ENCODE measurements around the gene TSR1. TPM values are rescaled to one million over a fixed set of nuclear protein-coding genes. Genes with fewer than 3 reads are reported as not detected.

Gene TSR1
- total RNA-seq = 75.9 and 78.3 TPM in 2 replicates

DNA sequence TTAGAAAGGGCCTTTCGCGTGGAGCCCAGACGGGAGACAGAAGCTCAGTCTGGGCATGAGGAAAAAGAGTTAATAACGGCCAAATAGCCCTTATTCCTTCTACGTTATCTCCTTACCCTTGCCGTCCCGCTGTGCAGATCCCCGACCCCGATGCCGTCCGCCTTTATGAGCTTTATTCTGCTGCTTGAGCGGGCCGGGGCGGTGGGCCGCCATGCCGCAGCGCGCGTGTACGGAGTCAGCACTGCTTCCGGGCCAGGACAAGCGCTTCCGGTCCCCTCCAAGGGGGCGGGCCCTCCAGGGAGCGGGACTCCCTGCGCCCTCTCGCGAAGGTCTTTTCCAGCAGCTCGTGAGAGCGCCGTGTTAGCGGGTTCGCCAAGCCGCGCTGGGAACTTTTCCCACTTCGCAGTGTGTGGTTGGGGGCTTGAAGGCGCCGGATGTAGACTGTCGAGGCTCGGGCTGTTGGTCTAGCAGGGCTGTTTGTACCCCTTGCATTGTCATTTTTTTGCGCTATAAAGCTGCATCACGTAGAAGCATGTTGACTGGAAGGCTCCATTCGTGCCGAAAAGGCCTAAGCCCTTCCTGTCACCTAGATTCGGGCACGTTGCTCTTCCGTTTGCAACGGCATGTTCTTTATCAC lies at the start of gene TSR1:
TSS of gene TSR1 (minus strand) at position 243 of the 637 bp plus-strand sequence. CDS start at position 213, 30 bp downstream.
- intact Hi-C loops (cut with micrococcal nuclease) = loop anchor here (2.0 kb wide), 2 partner anchors 56 to 282 kb away; partner anchors contain the start of gene HIC1
- H3K4me1 Mint-ChIP-seq (ENCODE audit: low read depth) = peaks cover 21% of the 10 kb centered on the region
- no peaks in the 10 kb centered on the region for H3K27me3 Mint-ChIP-seq (ENCODE audit: low read depth)
- H3K27ac Mint-ChIP-seq = peak within 1 kb of the TSS; percentile 97
- H3K9me3 Mint-ChIP-seq = no peaks in the 10 kb centered on the region
- peak; percentile 88 for DNase-seq (ENCODE audit: low spot score)
- H3K4me3 Mint-ChIP-seq (ENCODE audit: low read depth) = peak within 1 kb of the TSS; percentile 100
- H3K36me3 Mint-ChIP-seq (ENCODE audit: low read depth) = peaks cover 2% of the 10 kb centered on the region

DNA sequence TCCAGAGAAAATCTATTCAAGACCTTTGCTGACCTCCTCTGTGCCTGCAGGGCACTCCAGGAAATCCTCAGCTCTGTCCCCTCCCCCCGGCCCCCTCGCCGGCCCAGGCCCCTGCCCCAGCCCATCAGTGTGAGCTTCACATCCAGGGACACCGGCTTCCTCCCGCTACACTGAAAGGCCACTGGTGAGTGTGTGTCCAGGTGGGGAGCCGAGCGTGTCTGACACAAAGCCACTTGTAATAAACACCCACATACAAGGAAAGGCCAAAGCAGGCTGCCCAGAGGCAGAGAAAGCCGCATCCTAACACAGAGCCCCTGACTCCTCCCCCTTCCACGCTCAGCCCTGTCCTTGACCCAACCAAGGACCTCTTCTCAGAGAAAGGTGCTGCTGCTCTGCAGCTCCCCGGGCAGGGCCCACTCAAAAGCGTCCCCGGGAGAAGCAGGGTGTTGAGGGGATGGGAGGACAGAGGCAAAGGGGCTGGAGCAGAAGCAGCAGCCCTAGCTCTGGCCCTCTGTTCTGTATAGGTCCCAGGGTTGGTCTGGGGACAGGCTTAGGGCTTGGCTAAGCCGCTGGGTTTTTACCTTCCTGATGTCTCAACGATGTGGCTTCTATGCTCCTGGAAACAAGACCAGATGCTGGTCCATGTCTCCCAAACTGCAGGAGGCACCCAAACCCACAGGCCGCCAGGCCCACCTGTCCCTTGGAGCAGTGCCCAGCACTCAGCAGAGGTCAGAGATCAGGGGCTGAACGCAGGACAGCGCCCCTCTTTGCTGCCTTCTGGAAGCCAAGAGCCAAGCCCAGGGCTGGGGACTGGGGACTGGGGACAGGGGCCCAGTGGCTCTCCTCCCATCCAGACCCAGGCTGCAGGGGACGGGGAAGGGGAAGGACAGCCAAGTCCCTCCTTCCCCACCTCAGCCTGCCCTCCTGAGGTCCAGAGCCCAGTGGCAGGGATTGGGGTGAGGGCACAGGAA lies 49.3 kb upstream of the TSR1 start:
- Mint-ChIP-seq H3K27ac (no peak overlapping the region), H3K9me3 (no peaks in the 10 kb centered on the region), H3K4me1 (ENCODE audit: low read depth) (peaks cover 11% of the 10 kb centered on the region), H3K36me3 (ENCODE audit: low read depth) (peaks cover 31% of the 10 kb centered on the region), H3K27me3 (ENCODE audit: low read depth) (no peaks in the 10 kb centered on the region), H3K4me3 (ENCODE audit: low read depth) (no peak overlapping the region)
- DNase-seq (ENCODE audit: low spot score) = no peak
- intact Hi-C loops (cut with micrococcal nuclease) = no loop called here

DNA sequence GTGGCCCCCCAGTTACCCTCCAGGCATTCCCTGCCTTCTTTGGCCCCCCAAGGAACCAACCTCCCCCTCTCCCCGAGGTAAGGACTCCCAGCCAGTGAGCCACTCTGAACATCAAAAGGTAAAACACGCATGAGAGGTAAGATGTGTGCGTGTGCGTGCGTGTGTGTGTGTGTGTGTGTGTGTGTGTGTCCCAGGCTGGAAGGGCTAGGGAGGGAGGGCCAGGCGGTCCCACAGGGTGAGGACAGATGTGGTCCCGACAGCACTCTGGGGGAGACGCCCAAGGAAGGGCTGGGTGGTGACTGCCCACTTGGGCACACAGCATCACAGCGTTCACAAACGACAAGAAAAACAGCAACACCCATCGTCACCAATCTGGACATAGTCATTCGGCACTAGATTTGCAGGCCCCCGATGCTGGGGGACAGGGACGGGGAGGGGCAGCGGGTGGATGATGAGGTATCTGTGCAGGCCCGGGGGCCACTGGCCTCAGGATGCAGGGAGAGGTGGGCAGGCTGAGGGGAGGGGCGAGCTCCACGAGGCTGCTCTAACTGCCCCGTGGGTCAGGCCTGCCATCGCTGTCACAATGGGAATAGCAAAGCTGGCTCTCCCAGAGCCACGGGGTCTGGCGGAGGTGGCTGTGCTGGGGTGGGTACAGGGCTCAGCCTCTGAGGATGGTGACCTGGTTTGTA lies 48.3 kb upstream of the TSR1 start:
- Mint-ChIP-seq H3K4me1 (ENCODE audit: low read depth) (peaks cover 10% of the 10 kb centered on the region), H3K4me3 (ENCODE audit: low read depth) (no peak overlapping the region), H3K27ac (no peak overlapping the region), H3K9me3 (no peaks in the 10 kb centered on the region), H3K27me3 (ENCODE audit: low read depth) (no peaks in the 10 kb centered on the region), H3K36me3 (ENCODE audit: low read depth) (peaks cover 25% of the 10 kb centered on the region)
- DNase-seq (ENCODE audit: low spot score) = no peak
- intact Hi-C loops (cut with micrococcal nuclease) = no loop called here

DNA sequence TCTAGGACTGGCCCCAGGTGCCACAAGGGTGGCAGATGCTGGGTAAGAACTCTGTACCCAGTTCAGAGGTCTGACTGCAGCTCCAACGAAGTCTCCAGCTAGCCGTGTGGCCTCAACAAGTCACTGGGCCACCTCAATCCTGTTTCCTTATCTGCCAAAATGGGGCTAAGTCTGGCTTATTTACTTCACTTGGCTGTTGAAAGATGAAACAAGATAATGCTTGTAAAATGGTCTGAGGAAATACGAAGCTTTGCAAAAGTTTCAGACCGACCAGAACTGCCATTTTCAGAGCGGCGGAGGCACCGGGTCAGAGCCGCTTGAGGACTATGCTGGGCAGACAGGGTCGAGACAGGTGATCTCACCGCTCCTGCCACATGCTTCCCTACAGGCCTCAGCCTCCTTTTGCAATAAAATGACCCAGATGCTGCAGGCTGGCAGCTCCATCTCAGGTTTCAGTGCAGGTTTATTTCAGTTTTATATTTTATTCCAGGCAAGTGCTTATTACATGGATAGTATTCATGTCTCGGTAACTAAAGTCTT lies 47.4 kb upstream of the TSR1 start:
- Mint-ChIP-seq H3K9me3 (no peaks in the 10 kb centered on the region), H3K4me1 (ENCODE audit: low read depth) (peaks cover 5% of the 10 kb centered on the region), H3K27ac (no peak overlapping the region), H3K36me3 (ENCODE audit: low read depth) (peaks cover 17% of the 10 kb centered on the region), H3K4me3 (ENCODE audit: low read depth) (no peak overlapping the region), H3K27me3 (ENCODE audit: low read depth) (no peaks in the 10 kb centered on the region)
- DNase-seq (ENCODE audit: low spot score) = no peak
- intact Hi-C loops (cut with micrococcal nuclease) = no loop called here

DNA sequence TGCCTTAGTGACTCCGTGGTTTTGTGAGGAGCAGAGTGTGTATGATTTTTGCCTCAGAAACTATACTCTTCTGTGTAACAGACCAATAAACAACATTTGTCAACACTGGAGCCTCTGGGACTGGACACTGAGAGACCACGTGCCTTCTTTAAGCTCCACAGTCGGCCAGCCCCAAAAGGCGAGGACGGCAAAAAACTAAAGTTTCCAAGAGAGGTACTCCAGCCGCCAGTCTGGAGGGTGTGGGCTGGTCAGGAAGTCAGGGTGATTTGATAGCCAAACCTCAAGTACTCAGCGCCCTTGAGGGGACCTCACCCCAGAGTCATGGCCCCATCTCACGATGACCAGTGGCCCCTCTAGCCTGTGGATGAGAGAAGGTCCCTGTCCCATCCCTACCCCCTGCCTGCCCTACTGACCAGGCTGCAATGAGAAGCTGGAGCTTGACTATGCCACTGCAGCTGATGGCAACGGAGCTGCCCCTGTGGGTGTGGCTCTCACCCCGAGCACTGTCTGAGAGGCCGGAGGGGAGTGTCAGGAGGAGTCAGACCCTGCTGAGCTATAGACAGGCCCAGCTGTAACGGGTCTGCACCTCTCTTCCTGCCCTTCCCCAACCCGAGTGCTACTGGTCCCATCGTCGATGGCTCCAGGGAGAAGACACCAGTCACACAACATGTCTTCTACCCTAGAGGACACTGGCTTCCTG lies 44.8 kb upstream of the TSR1 start:
- Mint-ChIP-seq H3K4me3 (ENCODE audit: low read depth) (no peak overlapping the region), H3K27ac (no peak overlapping the region), H3K9me3 (no peaks in the 10 kb centered on the region), H3K36me3 (ENCODE audit: low read depth) (peaks cover 7% of the 10 kb centered on the region), H3K27me3 (ENCODE audit: low read depth) (no peaks in the 10 kb centered on the region), H3K4me1 (ENCODE audit: low read depth) (no peaks in the 10 kb centered on the region)
- intact Hi-C loops (cut with micrococcal nuclease) = no loop called here
- no peak for DNase-seq (ENCODE audit: low spot score)

DNA sequence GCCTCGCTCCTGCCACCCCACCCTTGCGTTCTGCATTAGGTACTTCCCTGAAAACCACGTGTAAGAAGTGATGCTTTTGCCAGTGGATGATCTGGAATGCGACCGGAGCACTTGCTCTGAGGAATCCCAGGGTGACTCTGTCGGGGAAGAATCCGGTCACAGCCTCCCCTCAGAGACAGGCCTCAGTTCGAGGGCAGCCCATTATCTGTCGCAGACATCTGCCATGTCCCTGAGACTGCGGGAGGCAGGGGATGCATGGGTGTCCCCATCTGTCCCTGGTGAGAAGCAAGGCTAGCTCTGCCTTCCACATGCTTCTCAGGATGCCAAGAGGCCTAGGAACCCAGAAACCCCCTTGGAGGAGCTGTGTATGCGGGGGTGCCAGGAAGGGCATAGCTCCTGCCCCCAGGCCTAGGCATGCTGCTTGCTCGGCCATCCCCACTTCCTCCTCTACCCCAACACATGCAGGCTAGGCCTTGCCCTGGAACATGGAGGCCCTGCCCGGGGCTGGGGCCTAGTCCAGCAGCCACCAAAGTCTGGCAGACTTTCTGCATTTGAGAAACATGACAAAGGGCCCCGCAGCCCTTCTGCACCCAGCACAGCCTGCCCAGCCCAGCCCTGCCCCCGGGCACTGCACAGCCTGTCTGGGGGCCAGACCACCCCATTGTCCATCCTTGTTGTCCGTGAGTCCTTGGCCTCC lies 44.1 kb upstream of the TSR1 start:
- DNase-seq (ENCODE audit: low spot score) = no peak
- no peaks in the 10 kb centered on the region for H3K9me3 Mint-ChIP-seq
- no peaks in the 10 kb centered on the region for H3K27me3 Mint-ChIP-seq (ENCODE audit: low read depth)
- H3K4me1 Mint-ChIP-seq (ENCODE audit: low read depth) = no peaks in the 10 kb centered on the region
- intact Hi-C loops (cut with micrococcal nuclease) = no loop called here
- peaks cover 7% of the 10 kb centered on the region for H3K36me3 Mint-ChIP-seq (ENCODE audit: low read depth)
- H3K27ac Mint-ChIP-seq = no peak overlapping the region
- no peak overlapping the region for H3K4me3 Mint-ChIP-seq (ENCODE audit: low read depth)

DNA sequence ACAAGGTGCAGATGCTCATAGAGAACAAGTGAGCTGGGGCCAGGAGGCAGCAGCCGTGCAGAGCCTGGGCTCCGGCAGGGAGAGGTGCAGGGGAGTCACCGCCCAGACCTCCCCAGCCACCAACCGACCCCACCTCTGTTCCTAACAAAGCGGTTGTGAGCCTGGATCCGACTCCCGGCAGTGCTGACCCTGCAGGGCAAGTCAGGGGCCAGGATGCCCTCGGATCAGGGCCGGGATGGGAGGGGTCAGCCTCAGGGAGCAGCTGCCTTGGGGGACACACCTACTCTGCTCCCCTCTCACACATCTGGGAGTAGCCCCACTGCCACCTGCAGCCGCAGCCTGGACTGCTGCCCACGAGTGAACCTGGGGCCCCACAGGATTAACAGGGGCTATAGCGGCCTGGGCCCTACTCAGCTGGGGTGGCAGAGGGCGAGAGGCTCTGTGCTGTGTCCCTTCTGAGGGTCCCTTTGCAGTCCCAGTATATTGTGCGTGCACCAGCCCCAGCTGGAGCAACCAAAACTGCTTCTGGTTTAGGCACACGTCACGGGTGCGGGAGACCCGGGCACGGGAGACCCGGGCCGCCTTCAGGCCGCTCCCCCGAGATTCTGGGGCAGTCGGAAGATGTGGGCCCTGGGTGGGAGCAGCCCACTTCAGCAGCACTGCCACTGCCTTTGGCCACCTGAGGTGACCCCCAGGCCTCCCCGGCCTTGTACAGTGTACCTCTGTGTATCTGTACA lies 43.4 kb upstream of the TSR1 start:
- Mint-ChIP-seq H3K9me3 (no peaks in the 10 kb centered on the region), H3K4me1 (ENCODE audit: low read depth) (no peaks in the 10 kb centered on the region), H3K36me3 (ENCODE audit: low read depth) (peaks cover 7% of the 10 kb centered on the region), H3K4me3 (ENCODE audit: low read depth) (no peak overlapping the region), H3K27ac (no peak overlapping the region), H3K27me3 (ENCODE audit: low read depth) (no peaks in the 10 kb centered on the region)
- intact Hi-C loops (cut with micrococcal nuclease) = no loop called here
- DNase-seq (ENCODE audit: low spot score) = no peak

DNA sequence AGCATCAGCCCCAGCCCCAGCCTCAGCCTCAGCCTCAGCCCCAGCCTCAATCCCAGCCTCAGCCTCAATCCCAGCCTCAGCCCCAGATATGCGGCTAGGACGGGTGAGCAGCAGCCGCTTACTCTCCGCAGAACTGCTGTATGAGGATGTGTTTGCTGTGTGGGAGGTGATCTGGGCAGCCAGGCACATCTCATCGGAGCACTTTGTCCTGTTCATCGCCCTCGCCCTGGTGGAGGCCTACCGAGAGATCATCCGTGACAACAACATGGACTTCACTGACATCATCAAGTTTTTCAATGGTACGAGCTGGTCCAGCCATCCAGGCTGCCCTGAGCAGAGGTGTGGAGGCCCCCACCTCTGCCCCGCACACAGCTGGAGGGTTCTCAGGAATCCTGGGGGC lies 42.6 kb upstream of the TSR1 start:
- DNase-seq (ENCODE audit: low spot score) = no peak
- peaks cover 7% of the 10 kb centered on the region for H3K36me3 Mint-ChIP-seq (ENCODE audit: low read depth)

DNA sequence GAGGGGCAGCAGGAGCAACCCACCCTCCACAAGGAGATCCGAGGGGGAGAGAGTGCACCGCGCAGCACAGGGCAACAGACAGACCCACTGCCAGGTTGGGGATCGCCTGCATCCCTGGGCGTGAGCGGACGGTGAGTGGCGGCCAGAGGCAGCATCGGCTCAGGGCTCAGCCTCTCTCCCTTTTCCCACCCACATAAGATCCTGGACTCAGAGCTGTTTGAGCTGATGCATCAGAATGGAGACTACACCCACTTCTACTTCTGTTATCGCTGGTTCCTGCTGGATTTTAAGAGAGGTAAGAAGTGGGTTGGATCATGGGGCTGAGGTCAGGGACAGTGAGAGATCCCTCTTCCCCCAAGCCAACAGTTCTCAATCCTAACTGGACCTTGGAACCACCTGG lies 41.4 kb upstream of the TSR1 start:
- no peak overlapping the region for H3K27ac Mint-ChIP-seq
- intact Hi-C loops (cut with micrococcal nuclease) = no loop called here
- no peaks in the 10 kb centered on the region for H3K9me3 Mint-ChIP-seq
- no peaks in the 10 kb centered on the region for H3K4me1 Mint-ChIP-seq (ENCODE audit: low read depth)
- H3K4me3 Mint-ChIP-seq (ENCODE audit: low read depth) = no peak overlapping the region
- no peak for DNase-seq (ENCODE audit: low spot score)
- H3K36me3 Mint-ChIP-seq (ENCODE audit: low read depth) = peaks cover 7% of the 10 kb centered on the region
- H3K27me3 Mint-ChIP-seq (ENCODE audit: low read depth) = no peaks in the 10 kb centered on the region

More for the DNA sequence above, 42.6 kb upstream of the TSR1 start:
- no peak overlapping the region for H3K4me3 Mint-ChIP-seq (ENCODE audit: low read depth)
- H3K27me3 Mint-ChIP-seq (ENCODE audit: low read depth) = no peaks in the 10 kb centered on the region
- H3K9me3 Mint-ChIP-seq = no peaks in the 10 kb centered on the region
- H3K4me1 Mint-ChIP-seq (ENCODE audit: low read depth) = no peaks in the 10 kb centered on the region
- H3K27ac Mint-ChIP-seq = no peak overlapping the region
- intact Hi-C loops (cut with micrococcal nuclease) = no loop called here

DNA sequence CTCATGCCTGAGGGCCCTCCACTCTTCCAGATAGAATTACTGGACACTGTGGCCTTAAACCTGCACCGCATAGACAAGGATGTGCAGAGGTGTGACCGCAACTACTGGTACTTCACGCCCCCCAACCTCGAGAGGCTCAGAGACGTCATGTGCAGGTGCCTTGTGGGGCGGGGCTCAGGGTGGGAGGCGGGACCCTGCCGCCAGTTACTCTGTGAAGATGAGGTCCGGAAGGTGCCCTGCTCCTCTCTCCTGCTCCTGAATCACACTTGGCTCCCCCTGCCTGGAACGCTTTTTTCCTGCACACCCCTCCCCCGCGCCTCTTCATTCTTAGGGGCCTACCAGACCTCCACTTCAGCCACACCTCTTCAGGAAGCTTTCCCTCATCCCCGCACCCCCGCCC lies 39.9 kb upstream of the TSR1 start:
- H3K27ac Mint-ChIP-seq = no peak overlapping the region
- H3K4me3 Mint-ChIP-seq (ENCODE audit: low read depth) = no peak overlapping the region
- no peaks in the 10 kb centered on the region for H3K4me1 Mint-ChIP-seq (ENCODE audit: low read depth)
- H3K27me3 Mint-ChIP-seq (ENCODE audit: low read depth) = no peaks in the 10 kb centered on the region
- intact Hi-C loops (cut with micrococcal nuclease) = no loop called here
- DNase-seq (ENCODE audit: low spot score) = no peak
- no peaks in the 10 kb centered on the region for H3K9me3 Mint-ChIP-seq
- peaks cover 7% of the 10 kb centered on the region for H3K36me3 Mint-ChIP-seq (ENCODE audit: low read depth)

DNA sequence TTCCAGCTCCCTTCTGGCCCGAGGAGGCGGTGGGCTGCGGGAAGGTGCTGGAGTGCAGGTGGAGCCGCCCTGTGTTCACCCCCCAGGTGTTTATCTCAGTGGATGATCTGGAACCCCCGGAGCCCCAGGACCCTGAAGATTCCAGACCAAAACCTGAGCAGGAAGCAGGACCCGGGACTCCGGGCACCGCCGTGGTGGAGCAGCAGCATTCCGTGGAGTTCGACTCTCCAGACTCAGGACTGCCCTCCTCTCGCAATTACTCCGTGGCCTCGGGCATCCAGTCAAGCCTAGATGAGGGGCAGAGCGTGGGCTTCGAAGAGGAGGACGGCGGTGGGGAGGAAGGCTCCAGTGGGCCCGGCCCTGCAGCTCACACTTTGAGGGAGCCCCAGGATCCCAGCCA lies 39.1 kb upstream of the TSR1 start:
- intact Hi-C loops (cut with micrococcal nuclease) = no loop called here
- H3K36me3 Mint-ChIP-seq (ENCODE audit: low read depth) = peaks cover 7% of the 10 kb centered on the region
- no peaks in the 10 kb centered on the region for H3K27me3 Mint-ChIP-seq (ENCODE audit: low read depth)
- DNase-seq (ENCODE audit: low spot score) = no peak
- no peak overlapping the region for H3K4me3 Mint-ChIP-seq (ENCODE audit: low read depth)
- H3K9me3 Mint-ChIP-seq = no peaks in the 10 kb centered on the region
- H3K27ac Mint-ChIP-seq = no peak overlapping the region
- H3K4me1 Mint-ChIP-seq (ENCODE audit: low read depth) = no peaks in the 10 kb centered on the region
